HepG2 (cell line): Measurements from ENCODE around the gene MYOM1. TPM values are rescaled to one million over a fixed set of nuclear protein-coding genes. Genes with fewer than 3 reads are reported as not detected.
A peak's percentile ranks its signal among the peaks of the same experiment; 100 is the strongest.

Experiments
- ARID3A ChIP-seq: IDR thresholded peaks from 2 replicates; pipeline ENCODE4 v1.6.1; 2012; ENCODE audit warnings: low read depth, low read length, improper control_type of control experiment
- CEBPB ChIP-seq: IDR thresholded peaks from 2 replicates; pipeline ENCODE4 v1.6.1; 2011; ENCODE audit warnings: low read depth, low read length, improper control_type of control experiment, borderline replicate concordance
- DDIT3 ChIP-seq: sonication (generic); formaldehyde crosslinking; IDR thresholded peaks from 2 replicates; pipeline ENCODE4 v1.4.0; 2020; ENCODE audit warnings: mild to moderate bottlenecking, missing genetic modification reagents
- E2F1 ChIP-seq: sonication (generic); formaldehyde crosslinking; IDR thresholded peaks from 2 replicates; pipeline ENCODE4 v1.5.0; 2020; ENCODE audit warnings: missing genetic modification reagents
- KMT2B ChIP-seq: IDR thresholded peaks from 2 replicates; pipeline ENCODE4 v1.6.1; 2016; ENCODE audit warnings: missing genetic modification reagents, missing compliant biosample characterization
- MAFG ChIP-seq: sonication (generic); formaldehyde crosslinking; IDR thresholded peaks from 2 replicates; pipeline ENCODE4 v1.5.1; 2020; ENCODE audit warnings: mild to moderate bottlenecking, missing genetic modification reagents
- NR2C2 ChIP-seq: sonication (generic); formaldehyde crosslinking; IDR thresholded peaks from 2 replicates; pipeline ENCODE4 v1.4.0; 2020; ENCODE audit warnings: missing genetic modification reagents, mild to moderate bottlenecking, moderate library complexity, borderline replicate concordance
- ONECUT2 ChIP-seq: sonication (generic); formaldehyde crosslinking; IDR thresholded peaks from 2 replicates; pipeline ENCODE4 v1.4.0; 2020; ENCODE audit warnings: missing genetic modification reagents
- PAF1 ChIP-seq: IDR thresholded peaks from 2 replicates; pipeline ENCODE4 v1.6.1; 2016; ENCODE audit warnings: missing genetic modification reagents, missing compliant biosample characterization
- PHB2 ChIP-seq: fragments of 450-650 bp; IDR thresholded peaks from 2 replicates; pipeline ENCODE4 v1.6.1; 2018; ENCODE audit not compliant: partially characterized antibody
- PHF8 ChIP-seq: sonication (generic); formaldehyde crosslinking; IDR thresholded peaks from 2 replicates; pipeline ENCODE4 v1.5.0; 2020; ENCODE audit warnings: missing genetic modification reagents
- SAFB2 ChIP-seq: sonication (generic); formaldehyde crosslinking; IDR thresholded peaks from 2 replicates; pipeline ENCODE4 v1.5.1; 2020; ENCODE audit warnings: missing genetic modification reagents, low read depth, mild to moderate bottlenecking, borderline replicate concordance
- WIZ ChIP-seq: sonication (generic); formaldehyde crosslinking; IDR thresholded peaks from 2 replicates; pipeline ENCODE4 v1.5.1; 2020; ENCODE audit warnings: mild to moderate bottlenecking, missing genetic modification reagents
- ZNF317 ChIP-seq: sonication (generic); formaldehyde crosslinking; IDR thresholded peaks from 2 replicates; pipeline ENCODE4 v1.5.0; 2020; ENCODE audit warnings: mild to moderate bottlenecking, missing genetic modification reagents
- ZNF367 ChIP-seq: sonication (generic); formaldehyde crosslinking; IDR thresholded peaks from 2 replicates; pipeline ENCODE4 v1.4.0; 2020; ENCODE audit warnings: missing genetic modification reagents, borderline replicate concordance
- ZNF512 ChIP-seq: sonication (generic); formaldehyde crosslinking; IDR thresholded peaks from 2 replicates; pipeline ENCODE4 v1.4.0; 2020; ENCODE audit warnings: mild to moderate bottlenecking, missing genetic modification reagents
- ZNF530 ChIP-seq: sonication (generic); formaldehyde crosslinking; IDR thresholded peaks from 2 replicates; pipeline ENCODE4 v1.5.0; 2020; ENCODE audit warnings: low read depth, mild to moderate bottlenecking, missing genetic modification reagents
- ZNF766 ChIP-seq: sonication (generic); formaldehyde crosslinking; IDR thresholded peaks from 2 replicates; pipeline ENCODE4 v1.5.0; 2020; ENCODE audit warnings: missing genetic modification reagents, borderline replicate concordance
- polyA plus RNA-seq, 8 experiments: library from polyadenylated mRNA; depleted of rRNA in 3 of 8; stranded (reverse) in 7 of 8; unstranded in 1 of 8; fragments of >200 nt; fragmentation: Illumina TruSeq in 4 of 8; extraction: Trizol in 4 of 8; gene quantifications; 2 replicates each; pipeline versions ENCODE4 v1.2.1 to v1.2.3, GENCODE V29; 2011 to 2016; ENCODE audit warnings: low read depth in 4 of 8, missing spikeins in 1 of 8, mixed read lengths in 1 of 8; ENCODE audit not compliant: insufficient read depth in 1 of 8
- total RNA-seq, 5 experiments: library from RNA; depleted of rRNA; stranded (reverse); fragments of >200 nt; fragmentation: Illumina TruSeq; extraction: Trizol; gene quantifications; 2 replicates each; pipeline ENCODE4 v1.2.3, GENCODE V29; 2016; ENCODE audit warnings: low read depth in 1 of 5
- TF ChIP-seq, protein P1 (sequence below): sonication (generic); formaldehyde crosslinking; IDR thresholded peaks from 2 replicates; pipeline ENCODE4 v1.8.0; 2022; ENCODE audit warnings: missing genetic modification reagents, mild to moderate bottlenecking, inconsistent platforms, borderline replicate concordance
- TF ChIP-seq, protein P2 (sequence below): sonication (generic); formaldehyde crosslinking; IDR thresholded peaks from 2 replicates; pipeline ENCODE4 v1.5.0; 2020; ENCODE audit warnings: mild to moderate bottlenecking, missing genetic modification reagents

MYOM1 gene
- total and polyA plus RNA-seq, 2 of the 13 experiments (the other 11 are each of a cell fraction or from before 2014, with no cell fraction given) = 0.46 to 0.98 TPM

- TF ChIP-seq ARID3A = peak; percentile 56; the same call in 1 of the 2 replicates
- 0 out of 2 replicates have a peak, but pooled peaks have one; percentile 54 for TF ChIP-seq KMT2B (CRISPR knock-in tag)
- no peak for TF ChIP-seq ZNF512 (CRISPR knock-in tag)
- peak; percentile 70 for TF ChIP-seq NR2C2 (CRISPR knock-in tag)
- TF ChIP-seq, protein P1, sequence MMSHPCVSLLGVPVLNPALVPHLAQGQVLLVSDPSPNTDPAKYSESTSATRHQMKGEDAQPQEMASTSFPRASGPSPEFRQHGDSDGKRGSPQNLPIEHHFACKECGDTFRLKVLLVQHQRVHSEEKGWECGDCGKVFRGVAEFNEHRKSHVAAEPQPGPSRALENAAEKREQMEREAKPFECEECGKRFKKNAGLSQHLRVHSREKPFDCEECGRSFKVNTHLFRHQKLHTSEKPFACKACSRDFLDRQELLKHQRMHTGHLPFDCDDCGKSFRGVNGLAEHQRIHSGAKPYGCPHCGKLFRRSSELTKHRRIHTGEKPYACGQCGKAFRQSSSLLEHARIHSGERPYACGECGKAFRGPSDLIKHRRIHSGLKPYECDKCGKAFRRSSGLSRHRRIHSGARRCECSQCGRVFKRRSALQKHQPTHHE (CRISPR knock-in tag) = 0 out of 2 replicates have a peak, but pooled peaks have one; percentile 40
- no peak for TF ChIP-seq PHB2
- 0 out of 2 replicates have a peak, but pooled peaks have one; percentile 74 for TF ChIP-seq ZNF530 (CRISPR knock-in tag)
- no peak for TF ChIP-seq ZNF367 (CRISPR knock-in tag)
- peak; percentile 81 for TF ChIP-seq PHF8 (CRISPR knock-in tag)
- TF ChIP-seq ZNF317 (CRISPR knock-in tag) = peak; percentile 73
- no peak for TF ChIP-seq PAF1 (CRISPR knock-in tag)
- no peak for TF ChIP-seq ONECUT2 (CRISPR knock-in tag)
- no peak for TF ChIP-seq SAFB2 (CRISPR knock-in tag)
- TF ChIP-seq E2F1 (CRISPR knock-in tag) = peak; percentile 56; the same call in 1 of the 2 replicates
- no peak for TF ChIP-seq MAFG (CRISPR knock-in tag)
- no peak for TF ChIP-seq CEBPB
- no peak for TF ChIP-seq WIZ
- TF ChIP-seq, protein P2, sequence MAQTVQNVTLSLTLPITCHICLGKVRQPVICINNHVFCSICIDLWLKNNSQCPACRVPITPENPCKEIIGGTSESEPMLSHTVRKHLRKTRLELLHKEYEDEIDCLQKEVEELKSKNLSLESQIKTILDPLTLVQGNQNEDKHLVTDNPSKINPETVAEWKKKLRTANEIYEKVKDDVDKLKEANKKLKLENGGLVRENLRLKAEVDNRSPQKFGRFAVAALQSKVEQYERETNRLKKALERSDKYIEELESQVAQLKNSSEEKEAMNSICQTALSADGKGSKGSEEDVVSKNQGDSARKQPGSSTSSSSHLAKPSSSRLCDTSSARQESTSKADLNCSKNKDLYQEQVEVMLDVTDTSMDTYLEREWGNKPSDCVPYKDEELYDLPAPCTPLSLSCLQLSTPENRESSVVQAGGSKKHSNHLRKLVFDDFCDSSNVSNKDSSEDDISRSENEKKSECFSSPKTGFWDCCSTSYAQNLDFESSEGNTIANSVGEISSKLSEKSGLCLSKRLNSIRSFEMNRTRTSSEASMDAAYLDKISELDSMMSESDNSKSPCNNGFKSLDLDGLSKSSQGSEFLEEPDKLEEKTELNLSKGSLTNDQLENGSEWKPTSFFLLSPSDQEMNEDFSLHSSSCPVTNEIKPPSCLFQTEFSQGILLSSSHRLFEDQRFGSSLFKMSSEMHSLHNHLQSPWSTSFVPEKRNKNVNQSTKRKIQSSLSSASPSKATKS = no peak
- no peak for TF ChIP-seq ZNF766 (CRISPR knock-in tag)
- no peak for TF ChIP-seq DDIT3
Measured at GRCh38 chr18:3247240-3248061, 27.7 kb upstream of the MYOM1 start, which contains the start of gene MYL12A (continued).
